GM21423 (cell line): ENCODE data around the gene TEDC1.
A peak's percentile ranks its signal among the peaks of the same experiment; 100 is the strongest.

Experiments used
- ATAC-seq: cut with Tn5 transposase; IDR thresholded peaks from one replicate; pipeline ENCODE4 v1.9.1; 2021; ENCODE audit warnings: mild to moderate bottlenecking, moderate library complexity; ENCODE audit not compliant: unreplicated experiment

TEDC1 gene

DNA sequence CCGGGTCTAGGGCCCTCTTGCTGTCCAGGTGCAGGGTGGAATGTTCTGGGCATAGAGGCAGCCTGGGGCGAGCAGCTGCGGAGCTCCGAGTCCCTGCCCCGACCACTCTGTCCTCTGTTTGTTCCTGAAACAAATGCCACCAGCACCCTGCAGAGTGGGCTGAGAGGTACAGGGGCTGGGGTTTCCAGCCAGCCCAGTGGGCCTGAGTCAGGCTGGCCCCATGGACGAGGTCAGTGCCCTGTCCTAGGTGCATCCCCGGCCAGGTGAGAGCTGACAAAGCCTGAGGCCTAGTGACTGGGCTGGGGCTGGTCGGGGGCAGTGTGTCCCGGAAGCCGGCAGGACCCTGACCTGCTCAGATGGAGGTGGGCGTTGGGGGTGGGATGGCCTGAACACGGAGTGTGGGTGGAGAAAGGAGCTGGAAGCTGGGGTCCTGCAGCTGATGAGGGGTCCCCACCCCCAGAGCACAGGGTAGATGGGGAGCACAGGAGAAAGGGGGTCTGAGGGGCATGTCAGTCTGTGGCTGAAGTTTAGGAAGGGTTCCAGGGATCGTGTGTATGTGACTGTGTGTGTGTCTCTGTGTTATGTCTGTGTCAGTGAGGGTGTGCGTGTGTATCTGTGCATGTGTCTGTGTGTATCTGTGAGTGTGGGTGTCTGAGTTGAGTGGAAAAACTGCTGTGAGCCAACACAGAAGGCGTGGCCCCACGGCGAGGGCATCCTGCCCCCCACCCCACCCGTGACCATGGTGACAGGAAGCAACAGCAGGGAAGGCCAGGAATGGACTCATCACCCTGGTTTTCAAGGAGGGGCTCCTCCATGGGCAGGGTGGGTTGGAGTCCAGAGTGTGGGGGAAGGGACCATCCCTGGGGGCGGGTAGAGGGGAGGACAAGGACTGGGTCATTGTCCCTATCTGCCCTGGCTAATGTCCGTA is 6.7 kb upstream of the TEDC1 start:
- ATAC-seq: no peak

GRCh38 chr14:105484997-105485393 is 6.1 kb upstream of the TEDC1 start:
- ATAC-seq: no peak

DNA sequence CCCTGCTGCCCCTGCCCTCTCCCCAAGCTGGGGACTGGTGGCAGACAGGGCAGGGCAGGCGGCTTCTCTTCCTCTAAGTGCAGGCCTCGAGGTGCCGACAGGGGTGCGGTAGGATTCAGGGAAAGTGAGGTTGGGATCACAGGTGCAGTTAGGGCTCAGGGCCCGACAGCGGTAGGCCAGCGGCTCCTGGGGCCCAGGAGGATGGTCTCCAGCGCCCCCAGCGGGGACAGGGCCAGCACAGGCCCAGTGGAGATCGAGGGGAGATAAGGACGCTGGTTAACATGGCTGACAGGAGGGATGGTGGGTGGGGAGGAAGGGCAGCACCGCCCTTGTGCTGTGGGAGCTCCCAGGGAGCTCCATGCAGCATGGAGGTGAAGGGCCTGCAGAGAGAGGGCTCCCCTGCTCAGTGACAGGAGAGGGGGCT is 5.3 kb upstream of the TEDC1 start:
- no peak for ATAC-seq

GRCh38 chr14:105486163-105486973 is 4.7 kb upstream of the TEDC1 start, which contains the start of gene CRIP1:
CRIP1 (plus strand) TSS chr14:105486886; CDS start chr14:105487260, 374 bp downstream.
- no peak for ATAC-seq

GRCh38 chr14:105486974-105487448 is 4.0 kb upstream of the TEDC1 start:
- no peak for ATAC-seq

- ATAC-seq: no peak
Measured at GRCh38 chr14:105487449-105487985, 3.5 kb upstream of the TEDC1 start.

GRCh38 chr14:105487986-105488777 is 2.9 kb upstream of the TEDC1 start:
- no peak for ATAC-seq

DNA sequence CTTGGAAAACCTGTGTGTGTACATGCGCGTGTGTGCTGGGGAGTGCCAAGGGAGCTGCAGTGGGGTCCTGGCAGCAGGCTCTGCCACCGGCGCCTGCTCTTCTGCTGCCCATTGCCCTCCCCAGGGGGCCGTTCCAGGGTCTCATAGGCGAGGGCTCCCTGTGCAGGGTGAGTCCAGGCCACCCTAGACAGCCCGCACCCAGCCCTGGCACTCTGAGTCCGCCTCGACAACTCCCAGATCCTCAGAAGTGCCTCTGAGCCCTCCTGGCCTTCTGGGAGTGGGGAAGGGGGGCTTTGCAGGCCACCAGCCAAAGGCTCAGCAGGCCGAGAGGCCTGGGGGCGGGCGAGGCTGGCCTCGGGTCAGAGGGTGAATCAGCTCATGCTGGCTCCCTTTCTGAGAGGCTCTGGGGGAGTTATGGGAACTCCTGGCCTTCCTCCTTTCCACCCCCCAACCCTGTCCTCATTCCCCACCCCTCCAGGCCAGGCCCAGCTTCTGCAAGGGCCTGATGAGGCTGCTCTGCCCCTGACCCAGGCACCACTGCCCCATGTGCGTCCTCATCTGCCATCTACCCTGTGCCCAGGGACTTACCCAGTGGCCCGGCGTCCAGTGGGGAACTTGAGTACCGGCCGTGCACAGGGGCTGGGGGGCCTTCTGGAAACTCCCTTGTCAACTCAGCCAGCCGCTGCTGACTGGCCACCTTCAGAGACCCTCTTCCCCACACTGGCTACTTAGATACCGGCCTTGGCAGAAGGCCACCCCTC is 2.1 kb upstream of the TEDC1 start:
- ATAC-seq: no peak

DNA sequence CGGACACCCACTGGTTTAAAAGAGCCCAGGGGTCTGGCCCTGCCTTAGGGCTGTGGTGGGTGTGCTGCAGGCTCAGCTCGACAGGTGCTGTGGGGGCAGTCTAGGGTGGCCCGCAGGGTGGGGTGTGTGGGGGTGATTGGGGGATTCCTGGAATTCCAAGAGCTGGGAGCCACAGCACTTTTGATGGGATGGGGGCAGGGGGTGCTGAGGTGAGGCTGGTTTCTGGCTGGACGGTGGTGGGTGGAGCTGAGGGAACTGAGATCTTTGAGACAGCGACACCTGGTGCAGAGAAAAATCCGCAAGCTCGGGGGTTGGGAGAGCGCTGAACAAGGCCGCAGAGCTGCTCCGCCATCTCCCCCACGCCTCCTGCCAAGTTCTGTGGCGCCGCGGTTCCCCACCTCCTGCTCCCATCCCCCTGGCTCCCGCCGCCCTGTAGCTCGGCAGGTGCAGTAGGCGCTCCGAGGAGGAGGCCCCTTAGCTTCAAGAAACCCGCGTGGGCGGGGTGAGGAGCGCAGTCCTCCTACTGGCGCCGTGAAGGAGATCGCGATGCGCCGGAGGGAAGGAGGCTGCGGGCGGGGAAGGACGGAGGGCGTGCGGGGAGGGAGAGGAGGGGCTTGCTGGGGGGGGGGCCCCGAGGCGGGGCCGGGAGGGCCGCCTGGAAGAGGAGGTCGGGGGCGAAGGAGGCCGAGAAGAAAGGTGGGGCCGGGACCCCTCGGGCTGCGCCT is 1.3 kb upstream of the TEDC1 start:
- no peak for ATAC-seq

DNA sequence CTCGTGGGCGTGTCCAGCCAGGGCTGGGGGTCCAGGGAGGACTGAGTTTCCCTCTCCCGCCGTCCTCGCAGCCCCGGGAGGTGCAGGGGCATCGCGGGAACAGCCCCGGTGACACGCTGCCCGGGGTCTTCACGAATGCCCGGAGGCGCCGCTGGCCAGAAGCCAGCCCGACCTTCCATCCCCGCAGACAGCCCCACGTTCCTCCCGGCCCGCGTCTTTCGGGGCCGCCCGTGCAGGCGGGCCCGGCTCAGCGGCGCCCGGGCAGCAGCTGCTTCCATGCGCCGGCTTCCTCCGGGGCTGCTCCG is 827 bp upstream of the TEDC1 start:
- peak; percentile 1 for ATAC-seq

DNA sequence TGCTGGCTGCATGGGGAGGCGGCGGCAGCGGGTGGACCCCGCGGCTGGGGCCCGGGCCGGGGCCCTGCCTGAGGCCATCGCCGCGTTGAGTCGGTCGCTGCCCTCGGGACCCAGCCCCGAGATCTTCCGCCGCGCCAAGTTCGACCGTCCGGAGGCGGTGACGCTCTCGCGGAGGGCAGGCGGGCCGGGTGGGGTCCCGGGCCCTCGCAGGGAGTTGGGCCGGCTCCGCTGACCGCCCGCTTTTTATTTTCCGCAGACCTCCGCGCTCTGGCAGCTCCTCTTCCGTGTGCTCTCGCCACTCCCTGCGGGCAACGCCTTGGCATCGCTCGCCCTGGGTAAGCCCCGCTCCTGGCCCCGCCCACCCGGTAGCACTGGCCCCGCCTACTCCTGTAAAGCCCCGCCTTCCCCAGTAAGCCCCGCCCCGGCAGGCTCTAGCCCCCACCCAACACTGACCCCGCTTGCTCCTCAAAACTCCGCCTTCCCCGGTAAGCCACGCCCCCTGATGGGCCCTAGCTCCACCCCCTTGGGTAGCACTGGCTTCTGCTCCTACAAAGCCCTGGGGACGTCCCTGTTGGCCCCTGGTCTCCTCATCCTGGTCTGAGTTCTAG is 424 bp downstream of the TEDC1 start:
- peak; percentile 1 for ATAC-seq

- ATAC-seq: no peak
Measured at GRCh38 chr14:105492031-105492970, 1.3 kb downstream of the TEDC1 start.

DNA sequence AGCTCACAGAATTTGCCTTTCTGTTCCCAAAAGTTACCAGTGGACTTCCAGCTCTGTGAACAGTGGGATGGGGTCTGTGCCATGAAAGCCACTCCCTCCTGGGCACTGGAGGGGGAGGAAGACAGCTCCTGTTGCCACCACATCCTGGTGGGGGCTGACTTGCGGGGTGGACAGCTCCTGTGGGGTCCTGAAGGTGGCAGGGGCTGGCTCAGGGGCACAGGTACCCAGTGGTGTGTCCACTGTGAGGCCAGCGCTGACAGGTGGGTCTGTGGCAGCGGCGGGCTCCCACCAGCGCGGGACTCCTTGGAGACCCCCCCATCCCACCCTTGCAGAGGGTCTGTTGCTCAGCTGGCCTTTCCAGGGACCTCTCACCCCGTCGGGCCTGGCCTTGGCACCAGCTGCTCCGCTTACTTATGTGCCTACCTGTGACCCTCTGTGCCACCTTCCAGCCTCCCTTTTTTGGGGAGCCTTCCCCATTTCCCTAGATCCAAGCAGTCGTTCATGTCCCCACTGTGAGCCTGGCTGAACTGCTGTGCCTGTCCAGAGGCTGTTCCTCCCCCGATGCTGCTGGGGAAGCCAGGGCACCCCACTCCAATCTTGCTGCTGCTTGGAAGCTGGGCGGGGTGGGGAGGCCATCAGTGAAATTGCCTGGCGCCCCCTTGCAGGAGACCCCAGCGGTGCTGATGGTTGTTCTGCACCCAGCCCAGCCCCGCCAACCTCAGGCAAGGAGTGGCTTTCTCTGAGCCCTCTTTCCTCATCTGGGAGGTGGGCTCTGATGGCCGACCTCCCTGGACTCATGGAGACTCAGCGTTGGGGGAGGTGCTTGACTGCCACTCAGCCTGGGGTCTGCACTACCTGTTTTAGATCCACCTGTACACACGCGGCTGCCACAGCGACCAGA is 2.2 kb downstream of the TEDC1 start:
- no peak for ATAC-seq

DNA sequence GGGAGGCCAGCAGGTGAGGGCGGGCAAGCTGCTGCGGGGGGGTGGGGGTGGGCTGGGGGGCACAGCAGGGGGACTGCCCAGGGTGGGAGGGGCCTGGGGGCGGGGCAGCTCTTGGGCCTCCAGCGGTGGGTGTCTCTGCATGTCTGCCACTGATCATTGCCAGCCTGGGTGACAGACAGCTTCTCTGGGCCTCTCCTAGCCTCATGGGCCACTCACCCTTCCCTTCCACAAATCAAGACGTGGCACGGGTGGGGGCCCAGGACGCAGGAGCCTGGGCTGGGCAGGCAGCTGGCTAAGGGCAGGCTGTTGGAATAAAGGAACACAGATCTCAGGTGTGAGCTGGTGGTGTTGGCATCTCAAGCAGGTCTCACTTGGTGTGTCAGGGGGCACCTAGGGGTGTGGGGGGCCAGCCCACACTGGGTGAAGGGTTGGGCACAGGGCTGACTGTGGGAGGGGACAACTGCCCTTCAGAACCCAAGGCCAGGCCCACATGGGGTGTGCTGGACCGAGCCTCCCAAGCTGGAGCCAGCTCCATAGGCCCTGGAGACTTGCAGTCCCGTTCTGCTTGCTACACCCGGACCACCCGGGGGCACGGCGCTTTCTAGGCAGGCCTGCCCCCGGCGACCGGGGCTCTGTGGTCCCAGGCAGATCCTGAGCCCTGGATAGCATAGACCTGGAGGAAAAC is 3.0 kb downstream of the TEDC1 start:
- ATAC-seq: no peak

GRCh38 chr14:105494606-105494929 is 3.5 kb downstream of the TEDC1 start:
- no peak for ATAC-seq
